Measurements from ENCODE around the gene DEFB114. TPM values are rescaled to one million over a fixed set of nuclear protein-coding genes. Genes with fewer than 3 reads are reported as not detected.

The DEFB114 gene, protein sequence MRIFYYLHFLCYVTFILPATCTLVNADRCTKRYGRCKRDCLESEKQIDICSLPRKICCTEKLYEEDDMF
- not detected in 2 replicates for total RNA-seq

DNA sequence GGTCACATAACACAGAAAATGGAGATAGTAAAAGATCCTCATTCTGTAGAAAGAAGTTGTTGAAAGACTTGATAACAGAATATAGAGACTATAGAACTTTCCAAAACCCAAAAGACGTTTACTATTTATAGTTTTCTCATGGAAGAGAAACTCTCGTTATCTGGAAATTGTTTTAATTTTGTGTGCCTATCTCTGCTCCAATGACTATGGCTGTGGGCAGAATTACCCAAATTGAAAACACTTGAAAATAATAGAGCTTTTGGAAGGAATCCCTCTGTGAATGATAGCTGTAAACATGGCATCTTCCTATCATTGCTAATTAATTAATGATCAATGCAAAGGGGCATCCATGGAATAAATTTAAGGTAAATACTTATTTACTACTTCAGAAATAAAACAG, at the start of gene DEFB114:
Gene DEFB114, minus strand, starts transcription at position 101 of the 400 bp plus-strand sequence. Its CDS starts 59 bp downstream, at position 42.
- Mint-ChIP-seq H3K27me3 (ENCODE audit: low read depth) (no peaks in the 10 kb centered on the region), H3K27ac (no peak within 1 kb of the TSS), H3K9me3 (no peaks in the 10 kb centered on the region), H3K4me1 (ENCODE audit: low read depth) (no peaks in the 10 kb centered on the region), H3K4me3 (ENCODE audit: low read depth) (no peak within 1 kb of the TSS), H3K36me3 (ENCODE audit: low read depth) (no peaks in the 10 kb centered on the region)
- no peak for DNase-seq (ENCODE audit: low spot score)
- intact Hi-C loops (cut with micrococcal nuclease) = no loop called here

GRCh38 chr6:50007819-50008218, 43.9 kb upstream of the DEFB114 start:
- no peak overlapping the region for H3K4me3 Mint-ChIP-seq (ENCODE audit: low read depth)
- intact Hi-C loops (cut with micrococcal nuclease) = no loop called here
- no peaks in the 10 kb centered on the region for H3K27me3 Mint-ChIP-seq (ENCODE audit: low read depth)
- peaks cover 4% of the 10 kb centered on the region for H3K9me3 Mint-ChIP-seq
- no peak overlapping the region for H3K27ac Mint-ChIP-seq
- H3K36me3 Mint-ChIP-seq (ENCODE audit: low read depth) = no peaks in the 10 kb centered on the region
- no peaks in the 10 kb centered on the region for H3K4me1 Mint-ChIP-seq (ENCODE audit: low read depth)
- DNase-seq (ENCODE audit: low spot score) = no peak

- H3K36me3 Mint-ChIP-seq (ENCODE audit: low read depth) = no peaks in the 10 kb centered on the region
- intact Hi-C loops (cut with micrococcal nuclease) = no loop called here
Observed at GRCh38 chr6:50003139-50003538, 39.2 kb upstream of the DEFB114 start.

GRCh38 chr6:49995278-49995677, 31.3 kb upstream of the DEFB114 start:
- Mint-ChIP-seq H3K27me3 (ENCODE audit: low read depth) (no peaks in the 10 kb centered on the region), H3K27ac (no peak overlapping the region), H3K36me3 (ENCODE audit: low read depth) (no peaks in the 10 kb centered on the region), H3K9me3 (no peaks in the 10 kb centered on the region), H3K4me3 (ENCODE audit: low read depth) (no peak overlapping the region), H3K4me1 (ENCODE audit: low read depth) (no peaks in the 10 kb centered on the region)
- DNase-seq (ENCODE audit: low spot score) = no peak
- intact Hi-C loops (cut with micrococcal nuclease) = no loop called here

More at GRCh38 chr6:50003139-50003538, 39.2 kb upstream of the DEFB114 start:
- no peaks in the 10 kb centered on the region for H3K27me3 Mint-ChIP-seq (ENCODE audit: low read depth)
- H3K4me1 Mint-ChIP-seq (ENCODE audit: low read depth) = no peaks in the 10 kb centered on the region
- DNase-seq (ENCODE audit: low spot score) = no peak
- H3K27ac Mint-ChIP-seq = no peak overlapping the region
- no peak overlapping the region for H3K4me3 Mint-ChIP-seq (ENCODE audit: low read depth)
- peaks cover 3% of the 10 kb centered on the region for H3K9me3 Mint-ChIP-seq

DNA sequence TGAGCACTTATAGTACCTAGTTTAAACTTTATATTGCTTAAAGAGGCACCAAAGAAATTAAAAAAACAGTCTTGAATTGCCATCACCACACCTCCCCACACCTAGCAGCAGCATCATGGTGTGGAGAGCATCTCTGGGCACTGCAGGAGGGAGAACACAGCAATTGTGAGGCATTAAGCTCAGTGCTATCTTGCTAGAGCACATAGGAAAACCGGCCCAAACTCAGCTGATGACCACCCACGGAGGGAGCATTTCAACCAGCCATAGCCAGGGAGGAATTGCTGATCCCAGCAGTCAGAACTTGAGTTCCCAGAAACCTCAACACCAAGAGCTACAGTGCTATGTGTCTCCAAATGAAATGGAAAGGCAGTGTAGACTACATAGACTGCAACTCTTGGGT, 24.9 kb upstream of the DEFB114 start:
- H3K9me3 Mint-ChIP-seq = no peaks in the 10 kb centered on the region
- intact Hi-C loops (cut with micrococcal nuclease) = no loop called here
- DNase-seq (ENCODE audit: low spot score) = no peak
- H3K4me1 Mint-ChIP-seq (ENCODE audit: low read depth) = no peaks in the 10 kb centered on the region
- no peak overlapping the region for H3K27ac Mint-ChIP-seq
- H3K36me3 Mint-ChIP-seq (ENCODE audit: low read depth) = no peaks in the 10 kb centered on the region
- H3K27me3 Mint-ChIP-seq (ENCODE audit: low read depth) = no peaks in the 10 kb centered on the region
- H3K4me3 Mint-ChIP-seq (ENCODE audit: low read depth) = no peak overlapping the region

GRCh38 chr6:49987749-49988148, 23.8 kb upstream of the DEFB114 start:
- Mint-ChIP-seq H3K9me3 (no peaks in the 10 kb centered on the region), H3K27me3 (ENCODE audit: low read depth) (no peaks in the 10 kb centered on the region), H3K36me3 (ENCODE audit: low read depth) (no peaks in the 10 kb centered on the region), H3K27ac (no peak overlapping the region), H3K4me1 (ENCODE audit: low read depth) (no peaks in the 10 kb centered on the region), H3K4me3 (ENCODE audit: low read depth) (no peak overlapping the region)
- intact Hi-C loops (cut with micrococcal nuclease) = no loop called here
- DNase-seq (ENCODE audit: low spot score) = no peak

GRCh38 chr6:49986551-49986950, 22.6 kb upstream of the DEFB114 start:
- DNase-seq (ENCODE audit: low spot score) = no peak
- Mint-ChIP-seq H3K4me3 (ENCODE audit: low read depth) (no peak overlapping the region), H3K9me3 (no peaks in the 10 kb centered on the region), H3K27me3 (ENCODE audit: low read depth) (no peaks in the 10 kb centered on the region), H3K27ac (no peak overlapping the region), H3K4me1 (ENCODE audit: low read depth) (no peaks in the 10 kb centered on the region), H3K36me3 (ENCODE audit: low read depth) (no peaks in the 10 kb centered on the region)
- intact Hi-C loops (cut with micrococcal nuclease) = no loop called here

DNA sequence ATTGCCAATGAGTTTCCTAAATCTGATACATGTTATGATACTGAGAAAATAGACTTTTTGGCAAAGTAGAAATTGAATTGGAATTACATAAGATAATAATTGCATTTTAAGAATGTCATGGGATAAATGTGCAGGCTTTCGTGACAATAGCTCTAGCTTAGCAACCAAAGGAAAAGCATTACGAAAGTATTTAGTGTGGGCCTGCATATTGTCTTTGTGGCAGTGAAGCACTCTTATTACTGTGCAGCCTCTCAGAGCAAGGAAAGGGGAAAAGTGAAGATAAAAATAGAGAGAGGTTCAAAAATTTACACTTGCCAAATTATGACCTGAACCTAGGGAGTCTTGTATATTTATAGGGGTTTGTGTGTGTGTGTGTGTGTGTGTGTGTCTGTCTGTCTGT, 18.1 kb upstream of the DEFB114 start:
- intact Hi-C loops (cut with micrococcal nuclease) = no loop called here
- Mint-ChIP-seq H3K4me1 (ENCODE audit: low read depth) (peaks cover 19% of the 10 kb centered on the region), H3K27me3 (ENCODE audit: low read depth) (no peaks in the 10 kb centered on the region), H3K27ac (no peak overlapping the region), H3K9me3 (no peaks in the 10 kb centered on the region), H3K36me3 (ENCODE audit: low read depth) (no peaks in the 10 kb centered on the region), H3K4me3 (ENCODE audit: low read depth) (no peak overlapping the region)
- no peak for DNase-seq (ENCODE audit: low spot score)

GRCh38 chr6:49980898-49981297, 16.9 kb upstream of the DEFB114 start:
- Mint-ChIP-seq H3K36me3 (ENCODE audit: low read depth) (no peaks in the 10 kb centered on the region), H3K4me1 (ENCODE audit: low read depth) (peaks cover 19% of the 10 kb centered on the region), H3K27ac (no peak overlapping the region), H3K4me3 (ENCODE audit: low read depth) (no peak overlapping the region), H3K27me3 (ENCODE audit: low read depth) (no peaks in the 10 kb centered on the region), H3K9me3 (no peaks in the 10 kb centered on the region)
- DNase-seq (ENCODE audit: low spot score) = no peak
- intact Hi-C loops (cut with micrococcal nuclease) = no loop called here

DNA sequence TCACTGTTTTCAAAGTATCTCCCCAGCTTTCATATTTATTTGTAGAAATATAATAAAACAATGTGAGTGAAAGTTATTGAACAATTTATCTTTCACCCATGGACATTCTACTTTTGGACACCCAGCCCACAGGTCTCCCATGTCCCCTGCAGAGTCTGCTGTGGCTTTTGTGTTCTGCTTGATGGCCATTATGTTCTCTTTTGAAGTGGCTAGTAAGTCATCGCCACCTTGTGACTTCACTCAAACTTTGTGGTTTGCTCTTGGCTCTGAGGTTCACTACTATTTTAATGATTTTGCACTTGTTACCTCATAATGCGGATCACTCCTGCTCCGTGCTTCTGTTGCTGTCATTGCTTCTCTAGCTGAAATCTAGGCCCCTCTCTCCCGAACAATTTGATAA, 15.6 kb upstream of the DEFB114 start:
- Mint-ChIP-seq H3K27me3 (ENCODE audit: low read depth) (no peaks in the 10 kb centered on the region), H3K4me1 (ENCODE audit: low read depth) (peaks cover 19% of the 10 kb centered on the region), H3K9me3 (no peaks in the 10 kb centered on the region), H3K36me3 (ENCODE audit: low read depth) (no peaks in the 10 kb centered on the region), H3K4me3 (ENCODE audit: low read depth) (no peak overlapping the region), H3K27ac (no peak overlapping the region)
- intact Hi-C loops (cut with micrococcal nuclease) = no loop called here
- no peak for DNase-seq (ENCODE audit: low spot score)

- no peaks in the 10 kb centered on the region for H3K27me3 Mint-ChIP-seq (ENCODE audit: low read depth)
- no peaks in the 10 kb centered on the region for H3K9me3 Mint-ChIP-seq
- no peak for DNase-seq (ENCODE audit: low spot score)
- peaks cover 19% of the 10 kb centered on the region for H3K4me1 Mint-ChIP-seq (ENCODE audit: low read depth)
- intact Hi-C loops (cut with micrococcal nuclease) = no loop called here
- no peak overlapping the region for H3K27ac Mint-ChIP-seq
- H3K36me3 Mint-ChIP-seq (ENCODE audit: low read depth) = no peaks in the 10 kb centered on the region
- H3K4me3 Mint-ChIP-seq (ENCODE audit: low read depth) = peak overlapping the region; percentile 64
Observed at GRCh38 chr6:49978332-49979226, 14.6 kb upstream of the DEFB114 start.

GRCh38 chr6:49969605-49970004, 5.6 kb upstream of the DEFB114 start, which contains the start of gene DEFB113:
Gene DEFB113, minus strand, starts transcription at chr6:49969625. Its CDS starts 0 bp downstream, at chr6:49969625.
- intact Hi-C loops (cut with micrococcal nuclease) = no loop called here
- H3K4me3 Mint-ChIP-seq (ENCODE audit: low read depth) = no peak within 1 kb of the TSS

GRCh38 chr6:49966823-49967222, 2.9 kb upstream of the DEFB114 start:
- Mint-ChIP-seq H3K4me1 (ENCODE audit: low read depth) (no peaks in the 10 kb centered on the region), H3K36me3 (ENCODE audit: low read depth) (no peaks in the 10 kb centered on the region), H3K27me3 (ENCODE audit: low read depth) (no peaks in the 10 kb centered on the region), H3K9me3 (no peaks in the 10 kb centered on the region), H3K27ac (no peak overlapping the region), H3K4me3 (ENCODE audit: low read depth) (no peak overlapping the region)
- no peak for DNase-seq (ENCODE audit: low spot score)
- intact Hi-C loops (cut with micrococcal nuclease) = no loop called here

More at GRCh38 chr6:49969605-49970004, 5.6 kb upstream of the DEFB114 start, which contains the start of gene DEFB113:
- Mint-ChIP-seq H3K27ac (no peak within 1 kb of the TSS), H3K4me1 (ENCODE audit: low read depth) (no peaks in the 10 kb centered on the region), H3K36me3 (ENCODE audit: low read depth) (no peaks in the 10 kb centered on the region), H3K9me3 (no peaks in the 10 kb centered on the region), H3K27me3 (ENCODE audit: low read depth) (no peaks in the 10 kb centered on the region)
- DNase-seq (ENCODE audit: low spot score) = no peak
